OCI-LY1 (cell line): Measurements from ENCODE around the gene ZNF804B.

Source experiments
- H2AFZ ChIP-seq: fragments of 200-600 bp; sonication (generic), shearing (Covaris generic); 2 replicates; pipeline ENCODE4 v1.6.0; 2014; ENCODE audit warnings: antibody characterized with exemption, mild to moderate bottlenecking, low read length
- H3F3A ChIP-seq: fragments of 200-600 bp; sonication (generic), shearing (Covaris generic); 2 replicates; pipeline ENCODE4 v1.6.0; 2014; ENCODE audit warnings: mild to moderate bottlenecking, antibody characterized with exemption, low read length, moderate library complexity; ENCODE audit not compliant: insufficient read depth
- H3K27ac ChIP-seq: fragments of 200-600 bp; sonication (generic); 2 replicates; pipeline ENCODE4 v1.5.1; 2014; ENCODE audit warnings: low read length, mixed run types, mild to moderate bottlenecking, low read depth; ENCODE audit not compliant: poor library complexity, severe bottlenecking
- H3K27me3 ChIP-seq: fragments of 200-600 bp; sonication (generic); 2 replicates; pipeline ENCODE4 v1.6.0; 2014; ENCODE audit warnings: antibody characterized with exemption, mild to moderate bottlenecking, low read length, moderate library complexity; ENCODE audit not compliant: insufficient read depth
- H3K36me3 ChIP-seq: fragments of 200-600 bp; sonication (generic); 2 replicates; pipeline ENCODE4 v1.6.1; 2014; ENCODE audit warnings: mild to moderate bottlenecking, antibody characterized with exemption, low read length, moderate library complexity, mixed read lengths; ENCODE audit not compliant: insufficient read depth
- H3K4me1 ChIP-seq: fragments of 200-600 bp; sonication (generic); 2 replicates; pipeline ENCODE4 v1.5.1; 2014; ENCODE audit warnings: mild to moderate bottlenecking, low read length, moderate library complexity; ENCODE audit not compliant: insufficient read depth, severe bottlenecking
- H3K4me2 ChIP-seq: fragments of 200-600 bp; sonication (generic), shearing (Covaris generic); 2 replicates; pipeline ENCODE4 v1.6.1; 2014; ENCODE audit warnings: low read length
- H3K4me3 ChIP-seq: fragments of 200-600 bp; sonication (generic); 2 replicates; pipeline ENCODE4 v1.5.1; 2014; ENCODE audit warnings: low read length, low read depth, mild to moderate bottlenecking, mixed read lengths; ENCODE audit not compliant: poor library complexity, severe bottlenecking
- H3K79me2 ChIP-seq: fragments of 200-600 bp; shearing (Covaris generic); 2 replicates; pipeline ENCODE4 v1.6.1; 2016; ENCODE audit warnings: mixed run types, low read length, mixed read lengths; ENCODE audit not compliant: insufficient read depth
- H3K9ac ChIP-seq: fragments of 200-600 bp; sonication (generic), shearing (Covaris generic); 2 replicates; pipeline ENCODE4 v1.6.1; 2014; ENCODE audit warnings: mild to moderate bottlenecking, low read length, mixed read lengths
- H3K9me2 ChIP-seq: fragments of 200-600 bp; sonication (generic), shearing (Covaris generic); 2 replicates; pipeline ENCODE4 v1.6.1; 2014; ENCODE audit warnings: low read depth, mild to moderate bottlenecking, low read length, mixed read lengths
- H3K9me3 ChIP-seq: fragments of 200-600 bp; shearing (Covaris generic); 2 replicates; pipeline ENCODE4 v1.6.1; 2014; ENCODE audit warnings: low read length, mixed read lengths
- H4K20me1 ChIP-seq: fragments of 200-600 bp; sonication (generic), shearing (Covaris generic); 2 replicates; pipeline ENCODE4 v1.6.0; 2016; ENCODE audit warnings: mild to moderate bottlenecking, low read length; ENCODE audit not compliant: insufficient read depth
- CTCF ChIP-seq: fragments of 200-600 bp; sonication (generic), shearing (Covaris generic); IDR thresholded peaks from 2 replicates; pipeline ENCODE4 v1.5.1; 2017; ENCODE audit warnings: mild to moderate bottlenecking, antibody characterized with exemption, low read length, moderate library complexity, mixed read lengths
- EZH2 ChIP-seq: fragments of 200-600 bp; sonication (generic), shearing (Covaris generic); IDR thresholded peaks from 2 replicates; pipeline ENCODE4 v1.8.0; 2017; ENCODE audit warnings: borderline replicate concordance, mixed run types, mild to moderate bottlenecking, antibody characterized with exemption, low read length, moderate library complexity, mixed read lengths

ZNF804B gene

GRCh38 chr7:88835147-88835728 is 75.7 kb downstream of the ZNF804B start:
- Histone ChIP-seq H3K27me3 (no peaks in the 10 kb centered on the region), H4K20me1 (no peaks in the 10 kb centered on the region), H3K79me2 (no peaks in the 10 kb centered on the region), H3K9ac (no peak overlapping the region), H3K9me2 (no peaks in the 10 kb centered on the region), H3K36me3 (no peaks in the 10 kb centered on the region), H3K27ac (no peak overlapping the region), H3K4me1 (no peaks in the 10 kb centered on the region), H3F3A (no peaks in the 10 kb centered on the region), H3K9me3 (no peaks in the 10 kb centered on the region), H3K4me2 (no peak overlapping the region), H2AFZ (no peak overlapping the region), H3K4me3 (no peak overlapping the region)
- TF ChIP-seq EZH2, result no peak
- peak; percentile 66 for TF ChIP-seq CTCF

GRCh38 chr7:88842201-88842600 is 82.7 kb downstream of the ZNF804B start:
- no peak for TF ChIP-seq CTCF
- TF ChIP-seq EZH2, result no peak
- Histone ChIP-seq H3K9ac (no peak overlapping the region), H3K4me2 (no peak overlapping the region), H3K9me2 (no peaks in the 10 kb centered on the region), H3K4me1 (no peaks in the 10 kb centered on the region), H3K9me3 (no peaks in the 10 kb centered on the region), H3K27me3 (no peaks in the 10 kb centered on the region), H3K27ac (no peak overlapping the region), H4K20me1 (no peaks in the 10 kb centered on the region), H3K79me2 (no peaks in the 10 kb centered on the region), H3F3A (no peaks in the 10 kb centered on the region), H3K36me3 (no peaks in the 10 kb centered on the region), H3K4me3 (no peak overlapping the region), H2AFZ (no peak overlapping the region)

GRCh38 chr7:88845091-88845490 is 85.6 kb downstream of the ZNF804B start:
- H3K27me3 ChIP-seq, result no peaks in the 10 kb centered on the region
- H3K4me2 ChIP-seq, result no peak overlapping the region
- TF ChIP-seq CTCF (no peak), EZH2 (no peak)
- H3K9ac ChIP-seq, result no peak overlapping the region
- no peaks in the 10 kb centered on the region for H3K9me3 ChIP-seq
- H3K4me3 ChIP-seq, result no peak overlapping the region
- H2AFZ ChIP-seq, result no peak overlapping the region
- H3K36me3 ChIP-seq, result no peaks in the 10 kb centered on the region
- H3F3A ChIP-seq, result no peaks in the 10 kb centered on the region
- no peaks in the 10 kb centered on the region for H3K4me1 ChIP-seq
- H4K20me1 ChIP-seq, result no peaks in the 10 kb centered on the region
- no peak overlapping the region for H3K27ac ChIP-seq
- H3K9me2 ChIP-seq, result no peaks in the 10 kb centered on the region
- no peaks in the 10 kb centered on the region for H3K79me2 ChIP-seq
